NB4 (cell line): ENCODE results near the gene PRAMEF25.
"Not testable (repeated sequence)": the region's sequence is repeated elsewhere in the genome, so short reads cannot be mapped to it uniquely, and the experiment has no call there.

Source experiments
- DNase-seq: peaks from one replicate; pipeline ENCODE4 v3.0.0; 2010; ENCODE audit warnings: low read depth
- H3K4me3 ChIP-seq: one replicate; pipeline ENCODE4 v1.5.1; 2011; ENCODE audit warnings: mild to moderate bottlenecking, low read depth, low read length, moderate library complexity

Gene PRAMEF25

GRCh38 chr1:13070474-13070873 lies at the start of gene PRAMEF25:
TSS of gene PRAMEF25 (plus strand) at chr1:13070774. CDS start at chr1:13073694, 2,920 bp downstream.
- DNase-seq, result not testable (repeated sequence)

GRCh38 chr1:13056475-13056874 lies 14.1 kb upstream of the PRAMEF25 start, which contains the start of gene PRAMEF27:
TSS of gene PRAMEF27 (minus strand) at chr1:13056575. CDS start at chr1:13053659, 2,916 bp downstream.
- H3K4me3 ChIP-seq, DNase-seq: not testable (repeated sequence)

More at GRCh38 chr1:13070474-13070873, at the start of gene PRAMEF25:
- H3K4me3 ChIP-seq, result not testable (repeated sequence)

- H3K4me3 ChIP-seq, DNase-seq: not testable (repeated sequence)
Measured at GRCh38 chr1:13116754-13117153, 46.2 kb downstream of the PRAMEF25 start, which contains the start of gene HNRNPCL2. TSS of gene HNRNPCL2 (minus strand) at chr1:13116854. CDS start at chr1:13116400, 454 bp downstream.
